ENCODE data around the gene FOXO1.

DNA sequence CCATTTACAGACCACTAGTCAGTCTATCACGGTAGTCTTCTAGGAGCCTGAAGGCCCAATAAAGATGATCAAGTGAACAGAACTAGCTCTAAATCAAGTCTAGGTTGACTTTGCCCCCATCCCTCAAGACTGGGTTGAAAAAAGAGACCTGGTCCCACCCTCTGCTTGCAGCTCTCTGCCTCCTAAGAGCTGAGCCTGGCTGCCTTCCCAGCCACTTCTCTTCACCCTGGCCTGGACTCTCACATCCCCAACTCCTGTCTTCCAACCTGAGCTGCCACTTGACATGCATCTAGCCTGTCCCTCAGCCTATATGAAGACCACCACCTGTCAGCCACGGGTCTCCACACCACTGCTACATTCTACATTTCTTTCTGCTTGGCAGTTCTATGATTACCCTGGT is 99.6 kb downstream of the FOXO1 start:
- no peak for TF ChIP-seq CTCF (IDR thresholded peaks at IDR 0.05)
- TF ChIP-seq EP300 (IDR thresholded peaks at IDR 0.05), result no peak

Data from sigmoid colon (tissue), 4 donors.